ENCODE measurements around the gene ANO3.

ANO3 gene

DNA sequence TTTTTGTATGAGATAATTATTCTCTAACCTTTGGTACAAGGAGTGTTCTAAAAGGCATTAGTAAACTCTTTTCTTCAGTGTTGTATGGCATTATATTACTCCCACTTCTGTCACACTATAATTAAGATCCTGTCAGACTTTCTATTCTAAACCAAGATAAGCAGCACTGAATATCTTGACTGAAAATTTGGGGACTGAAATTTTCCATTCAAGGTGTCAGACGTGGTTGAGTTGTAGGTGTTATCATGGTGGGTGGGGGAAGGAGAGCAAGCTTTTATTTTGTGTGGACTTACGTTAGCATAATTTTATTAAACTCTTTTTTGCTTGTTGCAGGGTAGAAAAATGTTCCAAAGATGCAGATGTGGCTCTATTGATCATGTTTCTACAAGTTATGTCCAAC, 217.2 kb downstream of the ANO3 start:
- Histone ChIP-seq H3K27ac (no peak overlapping the region), H3K4me3 (no peak overlapping the region), H3K36me3 (no peaks in the 10 kb centered on the region), H3K4me1 (no peaks in the 10 kb centered on the region), H3K27me3 (no peaks in the 10 kb centered on the region), H3K9me3 (no peaks in the 10 kb centered on the region)
- TF ChIP-seq, protein P1, sequence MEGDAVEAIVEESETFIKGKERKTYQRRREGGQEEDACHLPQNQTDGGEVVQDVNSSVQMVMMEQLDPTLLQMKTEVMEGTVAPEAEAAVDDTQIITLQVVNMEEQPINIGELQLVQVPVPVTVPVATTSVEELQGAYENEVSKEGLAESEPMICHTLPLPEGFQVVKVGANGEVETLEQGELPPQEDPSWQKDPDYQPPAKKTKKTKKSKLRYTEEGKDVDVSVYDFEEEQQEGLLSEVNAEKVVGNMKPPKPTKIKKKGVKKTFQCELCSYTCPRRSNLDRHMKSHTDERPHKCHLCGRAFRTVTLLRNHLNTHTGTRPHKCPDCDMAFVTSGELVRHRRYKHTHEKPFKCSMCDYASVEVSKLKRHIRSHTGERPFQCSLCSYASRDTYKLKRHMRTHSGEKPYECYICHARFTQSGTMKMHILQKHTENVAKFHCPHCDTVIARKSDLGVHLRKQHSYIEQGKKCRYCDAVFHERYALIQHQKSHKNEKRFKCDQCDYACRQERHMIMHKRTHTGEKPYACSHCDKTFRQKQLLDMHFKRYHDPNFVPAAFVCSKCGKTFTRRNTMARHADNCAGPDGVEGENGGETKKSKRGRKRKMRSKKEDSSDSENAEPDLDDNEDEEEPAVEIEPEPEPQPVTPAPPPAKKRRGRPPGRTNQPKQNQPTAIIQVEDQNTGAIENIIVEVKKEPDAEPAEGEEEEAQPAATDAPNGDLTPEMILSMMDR (IDR thresholded peaks at IDR 0.05) = no peak
- intact Hi-C loops (cut with DNase I; ENCODE audit: low total_unique reads) = no loop called here
- DNase-seq = no peak

DNA sequence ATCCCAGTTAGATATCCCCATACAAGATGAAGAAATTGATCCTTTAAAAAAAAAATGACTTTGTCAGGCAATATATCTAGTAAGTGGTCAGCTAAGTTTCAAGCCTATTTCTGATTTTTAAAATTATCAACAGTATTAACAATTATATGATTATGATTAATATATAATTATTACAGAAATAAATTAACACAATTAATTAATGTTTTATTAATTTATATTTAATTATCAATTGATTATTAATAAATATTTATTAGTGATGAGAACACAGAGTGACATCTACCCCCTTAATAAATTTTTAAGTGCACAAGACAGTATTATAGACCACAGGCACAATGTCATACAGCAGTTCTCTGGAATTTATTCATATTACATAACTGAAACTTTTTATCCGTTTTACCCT, 218.1 kb downstream of the ANO3 start:
- no peaks in the 10 kb centered on the region for H3K4me1 ChIP-seq
- no peaks in the 10 kb centered on the region for H3K36me3 ChIP-seq
- H3K9me3 ChIP-seq = no peaks in the 10 kb centered on the region
- H3K27me3 ChIP-seq = no peaks in the 10 kb centered on the region
- H3K27ac ChIP-seq = no peak overlapping the region
- intact Hi-C loops (cut with DNase I; ENCODE audit: low total_unique reads) = no loop called here
- TF ChIP-seq, protein P1 (IDR thresholded peaks at IDR 0.05) = no peak
- no peak for DNase-seq
- no peak overlapping the region for H3K4me3 ChIP-seq

DNA sequence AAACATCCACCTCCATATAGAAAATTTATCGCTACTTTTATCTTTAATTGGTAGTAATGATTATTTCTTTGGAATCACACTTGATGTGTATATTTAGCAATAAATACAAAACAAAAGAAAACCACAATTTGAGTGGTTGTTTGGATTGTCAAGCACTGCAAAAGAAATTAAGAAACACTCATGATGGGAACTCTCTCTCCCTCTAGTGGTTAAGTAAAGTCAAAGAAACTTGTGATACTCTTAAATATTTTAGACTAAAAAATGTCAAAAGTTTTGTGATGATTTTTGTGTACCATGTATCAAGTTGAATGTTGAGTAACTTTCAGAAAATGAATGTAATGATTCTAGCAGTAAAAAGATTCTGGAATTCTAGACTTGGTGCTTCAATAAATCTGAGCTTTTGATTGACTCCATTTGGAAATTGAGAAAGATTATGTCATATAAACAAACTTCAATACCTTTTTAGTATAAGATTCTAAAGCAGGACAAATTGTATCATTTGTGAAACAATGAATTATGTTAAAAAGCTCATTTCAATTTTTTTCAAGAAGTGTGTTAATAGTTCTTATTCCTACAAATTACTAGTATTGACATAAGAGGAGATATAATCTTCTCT, 219.4 kb downstream of the ANO3 start:
- Histone ChIP-seq H3K4me3 (no peak overlapping the region), H3K27me3 (no peaks in the 10 kb centered on the region), H3K27ac (no peak overlapping the region), H3K36me3 (no peaks in the 10 kb centered on the region), H3K4me1 (no peaks in the 10 kb centered on the region), H3K9me3 (no peaks in the 10 kb centered on the region)
- intact Hi-C loops (cut with DNase I; ENCODE audit: low total_unique reads) = no loop called here
- TF ChIP-seq, protein P1 (IDR thresholded peaks at IDR 0.05) = no peak
- DNase-seq = no peak

DNA sequence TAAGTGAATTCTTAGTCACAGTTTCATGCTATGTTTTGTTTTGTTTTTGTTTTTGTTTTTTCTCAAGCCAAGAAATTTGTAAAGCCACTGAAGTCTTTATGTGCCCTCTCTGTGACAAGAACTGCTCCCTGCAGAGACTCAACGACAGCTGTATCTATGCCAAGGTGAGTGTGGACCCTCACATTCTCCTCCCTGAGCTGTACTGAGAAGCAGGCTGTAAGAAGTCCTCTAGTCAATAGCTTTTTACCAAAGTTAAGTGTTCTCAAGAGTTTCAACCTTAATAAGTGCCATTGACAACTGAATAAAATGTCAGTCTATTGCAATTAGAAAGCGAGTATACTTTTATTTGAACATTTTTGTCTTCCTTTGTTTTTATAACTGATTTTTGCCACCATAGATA, 221.3 kb downstream of the ANO3 start:
- intact Hi-C loops (cut with DNase I; ENCODE audit: low total_unique reads) = no loop called here
- DNase-seq = no peak

DNA sequence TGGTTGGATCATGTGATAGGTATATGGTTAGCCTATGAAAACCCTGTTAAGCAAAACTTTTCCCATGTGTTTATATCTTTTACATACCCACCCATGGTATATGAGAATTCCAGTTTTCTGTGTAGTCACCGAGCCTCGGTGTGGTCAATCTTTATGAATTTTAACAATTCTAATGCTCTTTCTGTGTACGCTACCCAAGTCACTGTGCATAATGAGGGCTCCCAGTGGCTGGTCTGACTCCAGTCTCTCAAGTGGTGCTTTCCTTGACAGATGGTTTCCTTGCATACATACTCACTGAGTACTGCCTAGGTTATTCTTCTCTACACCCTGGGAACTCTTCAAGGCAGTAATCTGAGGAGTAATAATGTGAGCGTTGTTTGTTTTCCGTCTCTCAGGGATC, 222.5 kb downstream of the ANO3 start:
- Histone ChIP-seq H3K9me3 (no peaks in the 10 kb centered on the region), H3K27ac (no peak overlapping the region), H3K4me3 (no peak overlapping the region), H3K27me3 (no peaks in the 10 kb centered on the region), H3K36me3 (no peaks in the 10 kb centered on the region), H3K4me1 (no peaks in the 10 kb centered on the region)
- TF ChIP-seq, protein P1 (IDR thresholded peaks at IDR 0.05) = no peak
- intact Hi-C loops (cut with DNase I; ENCODE audit: low total_unique reads) = no loop called here
- DNase-seq = no peak

More for the DNA sequence above, 221.3 kb downstream of the ANO3 start:
- Histone ChIP-seq H3K9me3 (no peaks in the 10 kb centered on the region), H3K27me3 (no peaks in the 10 kb centered on the region), H3K36me3 (no peaks in the 10 kb centered on the region), H3K27ac (no peak overlapping the region), H3K4me3 (no peak overlapping the region), H3K4me1 (no peaks in the 10 kb centered on the region)
- TF ChIP-seq, protein P1 (IDR thresholded peaks at IDR 0.05) = no peak

DNA sequence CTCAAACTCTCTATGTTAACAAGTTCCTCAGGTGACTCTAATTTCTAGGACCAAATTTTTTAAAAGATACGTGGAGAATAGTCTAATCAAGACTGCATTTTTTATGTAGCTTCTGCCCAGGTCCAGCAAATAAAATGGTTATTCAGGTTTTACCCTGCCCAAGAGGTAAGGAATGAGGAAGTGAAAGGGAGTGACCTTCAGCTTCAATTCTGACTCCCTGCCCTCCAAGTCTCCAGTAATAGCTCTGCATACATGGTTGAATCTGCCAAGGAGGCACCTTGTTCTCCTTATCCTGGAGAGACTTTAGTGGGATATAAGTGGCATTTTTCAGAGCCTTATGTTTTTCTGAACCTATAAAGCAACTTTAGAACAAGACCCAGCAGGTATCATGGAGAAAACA, 224.7 kb downstream of the ANO3 start:
- DNase-seq = no peak
- H3K36me3 ChIP-seq = no peaks in the 10 kb centered on the region
- TF ChIP-seq, protein P1 (IDR thresholded peaks at IDR 0.05) = no peak
- intact Hi-C loops (cut with DNase I; ENCODE audit: low total_unique reads) = no loop called here
- H3K9me3 ChIP-seq = no peaks in the 10 kb centered on the region
- H3K4me3 ChIP-seq = no peak overlapping the region
- H3K27me3 ChIP-seq = no peaks in the 10 kb centered on the region
- no peaks in the 10 kb centered on the region for H3K4me1 ChIP-seq
- H3K27ac ChIP-seq = no peak overlapping the region

All from tibial artery (tissue), 4 donors.